WTC11 (cell line): ENCODE results near the gene ABCC4.

Source experiments
- CREB1 ChIP-seq: sonication (generic); formaldehyde crosslinking; IDR thresholded peaks from 2 replicates; pipeline ENCODE4 v1.8.0; 2023; ENCODE audit warnings: mild to moderate bottlenecking, missing genetic modification reagents
- CREM ChIP-seq: sonication (generic); formaldehyde crosslinking; IDR thresholded peaks from 2 replicates; pipeline ENCODE4 v1.8.1; 2022; ENCODE audit warnings: mild to moderate bottlenecking, missing genetic modification reagents, moderate library complexity
- FOXJ3 ChIP-seq: sonication (generic); formaldehyde crosslinking; IDR thresholded peaks from 2 replicates; pipeline ENCODE4 v1.9.0; 2021; ENCODE audit warnings: missing genetic modification reagents, mild to moderate bottlenecking, borderline replicate concordance
- IRF2 ChIP-seq: sonication (generic); formaldehyde crosslinking; IDR thresholded peaks from 2 replicates; pipeline ENCODE4 v1.8.0; 2022; ENCODE audit warnings: low read depth, missing genetic modification reagents, borderline replicate concordance
- TF ChIP-seq, protein P1 (sequence below): fragments of 200-600 bp; IDR thresholded peaks from 2 replicates; pipeline ENCODE4 v1.8.0; 2022; ENCODE audit warnings: antibody characterized with exemption
- TF ChIP-seq, protein P2 (sequence below): sonication (generic); formaldehyde crosslinking; IDR thresholded peaks from 2 replicates; pipeline ENCODE4 v1.8.0; 2022; ENCODE audit warnings: mild to moderate bottlenecking, missing genetic modification reagents

DNA sequence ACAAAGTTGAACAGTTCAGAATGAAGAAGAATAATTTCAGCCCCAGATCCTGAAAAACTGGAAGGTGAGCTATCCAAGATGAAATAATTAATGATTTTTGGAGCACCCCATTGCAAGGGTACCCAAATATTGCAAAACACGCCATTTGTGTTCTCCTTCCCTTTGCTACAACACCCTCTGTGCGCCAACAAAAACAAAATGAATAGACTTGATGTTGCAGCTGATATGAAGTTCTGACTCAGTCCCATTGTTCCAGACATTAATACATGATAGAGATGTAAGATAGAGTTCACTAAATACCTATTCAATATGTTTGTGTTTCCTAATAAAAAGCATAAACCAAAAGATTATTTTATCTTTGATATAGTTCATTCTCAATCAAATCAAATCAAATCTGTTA lies 301.4 kb downstream of the ABCC4 start:
- TF ChIP-seq FOXJ3 (CRISPR knock-in tag) (no peak), CREB1 (CRISPR knock-in tag) (no peak), IRF2 (no peak), CREM (CRISPR knock-in tag) (no peak)
- TF ChIP-seq, protein P1, sequence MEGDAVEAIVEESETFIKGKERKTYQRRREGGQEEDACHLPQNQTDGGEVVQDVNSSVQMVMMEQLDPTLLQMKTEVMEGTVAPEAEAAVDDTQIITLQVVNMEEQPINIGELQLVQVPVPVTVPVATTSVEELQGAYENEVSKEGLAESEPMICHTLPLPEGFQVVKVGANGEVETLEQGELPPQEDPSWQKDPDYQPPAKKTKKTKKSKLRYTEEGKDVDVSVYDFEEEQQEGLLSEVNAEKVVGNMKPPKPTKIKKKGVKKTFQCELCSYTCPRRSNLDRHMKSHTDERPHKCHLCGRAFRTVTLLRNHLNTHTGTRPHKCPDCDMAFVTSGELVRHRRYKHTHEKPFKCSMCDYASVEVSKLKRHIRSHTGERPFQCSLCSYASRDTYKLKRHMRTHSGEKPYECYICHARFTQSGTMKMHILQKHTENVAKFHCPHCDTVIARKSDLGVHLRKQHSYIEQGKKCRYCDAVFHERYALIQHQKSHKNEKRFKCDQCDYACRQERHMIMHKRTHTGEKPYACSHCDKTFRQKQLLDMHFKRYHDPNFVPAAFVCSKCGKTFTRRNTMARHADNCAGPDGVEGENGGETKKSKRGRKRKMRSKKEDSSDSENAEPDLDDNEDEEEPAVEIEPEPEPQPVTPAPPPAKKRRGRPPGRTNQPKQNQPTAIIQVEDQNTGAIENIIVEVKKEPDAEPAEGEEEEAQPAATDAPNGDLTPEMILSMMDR, result no peak
- TF ChIP-seq, protein P2, sequence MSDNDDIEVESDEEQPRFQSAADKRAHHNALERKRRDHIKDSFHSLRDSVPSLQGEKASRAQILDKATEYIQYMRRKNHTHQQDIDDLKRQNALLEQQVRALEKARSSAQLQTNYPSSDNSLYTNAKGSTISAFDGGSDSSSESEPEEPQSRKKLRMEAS (CRISPR knock-in tag), result no peak
